ENCODE data around the gene FAM237A. TPM values are rescaled to one million over a fixed set of nuclear protein-coding genes. Genes with fewer than 3 reads are reported as not detected.

The FAM237A gene
- total and polyA plus RNA-seq, 2 experiments from 2014 or later = not detected

- no peak overlapping the region for H3K4me3 ChIP-seq
- Mint-ChIP-seq H3K36me3 (ENCODE audit: low read depth) (peaks cover 3% of the 10 kb centered on the region; the same call in 2 of the 3 replicates), H3K4me1 (peaks cover 2% of the 10 kb centered on the region; the same call in 1 of the 3 replicates), H3K9me3 (no peaks in the 10 kb centered on the region), H3K27me3 (ENCODE audit: insufficient read depth, low read depth, poor library complexity) (peaks cover 4% of the 10 kb centered on the region), H3K4me3 (no peak overlapping the region), H3K27ac (no peak overlapping the region)
- no peak overlapping the region for H3K27ac ChIP-seq (ENCODE audit: low read depth)
- no peak overlapping the region for H2AFZ ChIP-seq
- no peak for DNase-seq (ENCODE audit: low spot score)
- no peaks in the 10 kb centered on the region for H3F3A ChIP-seq (replicated peaks; ENCODE audit: low read depth)
- no peaks in the 10 kb centered on the region for H3K9me2 ChIP-seq (ENCODE audit: insufficient read depth)
- no peak overlapping the region for H3K4me2 ChIP-seq
- no peak for TF ChIP-seq ZNF462 (CRISPR knock-in tag; IDR thresholded peaks at IDR 0.05)
- no peak for TF ChIP-seq JUNB (IDR thresholded peaks at IDR 0.05; ENCODE audit: unreplicated experiment)
- TF ChIP-seq CREB1 (CRISPR knock-in tag; IDR thresholded peaks at IDR 0.05; ENCODE audit: low read depth) = no peak
- TF ChIP-seq CTCF (conservative IDR thresholded peaks at IDR 0.05; ENCODE audit: low read depth in 2 of 2) = no peak
- no peak for TF ChIP-seq REST (IDR thresholded peaks at IDR 0.05; ENCODE audit: unreplicated experiment)
- TF ChIP-seq ZNF331 (CRISPR knock-in tag; IDR thresholded peaks at IDR 0.05; ENCODE audit: low read depth) = no peak
- TF ChIP-seq EZH2phosphoT487 (IDR thresholded peaks at IDR 0.05; ENCODE audit: unreplicated experiment) = no peak
- no peak for TF ChIP-seq NANOG (IDR thresholded peaks at IDR 0.05; ENCODE audit: borderline replicate concordance)
- TF ChIP-seq STAT1 (IDR thresholded peaks at IDR 0.05; ENCODE audit: unreplicated experiment) = no peak
- TF ChIP-seq ETS1 (IDR thresholded peaks at IDR 0.05) = no peak
- TF ChIP-seq POLR2AphosphoS5 (IDR thresholded peaks at IDR 0.05; ENCODE audit: low read depth) = no peak
- no peak for TF ChIP-seq ZNF114 (CRISPR knock-in tag; IDR thresholded peaks at IDR 0.05)
- TF ChIP-seq EZH2 (IDR thresholded peaks at IDR 0.05; ENCODE audit: low read depth, unreplicated experiment) = no peak
- no peaks in the 10 kb centered on the region for H4K20me1 ChIP-seq (replicated peaks; ENCODE audit: insufficient read depth)
- no peaks in the 10 kb centered on the region for H3K4me1 ChIP-seq (ENCODE audit: insufficient read depth)
- ATAC-seq = no peak
- H3K27me3 ChIP-seq (ENCODE audit: insufficient read depth) = no peaks in the 10 kb centered on the region
- no peaks in the 10 kb centered on the region for H3K36me3 ChIP-seq (ENCODE audit: insufficient read depth)
- H3K79me2 ChIP-seq (replicated peaks; ENCODE audit: insufficient read depth) = no peaks in the 10 kb centered on the region
Measured at GRCh38 chr2:206611191-206611590, 31.1 kb upstream of the FAM237A start.

Measured in GM23338 (cell line).